HepG2 (cell line): Measurements from ENCODE around the gene PPRC1. TPM values are rescaled to one million over a fixed set of nuclear protein-coding genes. Genes with fewer than 3 reads are reported as not detected.
A peak's percentile ranks its signal among the peaks of the same experiment; 100 is the strongest.

Source experiments
- ATAC-seq: fragments of 200-7000 bp; cut with Tn5 transposase; 3 replicates; pipeline ENCODE4 v1.9.1; 2020; ENCODE audit warnings: mild to moderate bottlenecking, moderate library complexity
- BruUV-seq: library from RNA; stranded (reverse); fragments of 400-500 nt; replicated peaks from 2 replicates; lab custom pipeline; 2021; lab: Mats Ljungman, UMichigan
- CTCF ChIA-PET: fragments of 300-600 bp; formaldehyde crosslinking; extraction: SDS; loops from one replicate; lab custom pipeline; 2021; ENCODE audit warnings: low total read pairs, inconsistent platforms, low intra/inter-chr PET ratio; lab: Yijun Ruan, JAX
- POLR2A ChIA-PET: fragments of 350-600 bp; sonication (Branson Sonifier 250); formaldehyde crosslinking; loops from one replicate; lab custom pipeline; 2020; ENCODE audit warnings: antibody characterized with exemption, inconsistent platforms; lab: Yijun Ruan, JAX
- DNase-seq: peaks from one replicate; pipeline ENCODE4 v3.0.0-alpha.2; 2015; ENCODE audit warnings: low spot score
- FAIRE-seq: peaks from 3 replicates; lab custom pipeline; 2011; peaks lifted over from hg19 to GRCh38; lab: Jason Lieb, UNC
- H2AFZ ChIP-seq: one replicate; pipeline ENCODE4 v1.6.1; 2011; ENCODE audit warnings: low read length, inconsistent platforms
- H3K27ac ChIP-seq: fragments of 300-600 bp; 3 replicates; pipeline ENCODE4 v1.8.0; 2011; ENCODE audit warnings: mixed run types, mild to moderate bottlenecking, mixed read lengths, low read length, inconsistent platforms; ENCODE audit not compliant: insufficient read depth; ENCODE audit errors: extremely low read length
- H3K27me3 ChIP-seq, 2 experiments: fragments of 200-600 bp in 1 of 2; 2 replicates in 1 of 2; 3 replicates in 1 of 2; pipeline versions ENCODE4 v1.6.0 to v1.8.0; 2011; ENCODE audit warnings: low read length in 2 of 2, mild to moderate bottlenecking in 2 of 2, moderate library complexity in 2 of 2, inconsistent platforms in 1 of 2; ENCODE audit not compliant: insufficient read depth in 2 of 2, control insufficient read depth in 1 of 2
- H3K36me3 ChIP-seq, 2 experiments: fragments of 200-600 bp in 1 of 2; replicated peaks in 1 of 2; 2 replicates in 1 of 2; 3 replicates in 1 of 2; pipeline versions ENCODE4 v1.5.1 to v1.8.0; 2011; ENCODE audit warnings: low read length in 2 of 2, inconsistent platforms in 1 of 2; ENCODE audit not compliant: insufficient read depth in 2 of 2, control insufficient read depth in 1 of 2
- H3K4me1 ChIP-seq: 2 replicates; pipeline ENCODE4 v1.5.1; 2012; ENCODE audit warnings: low read length, inconsistent platforms; ENCODE audit not compliant: insufficient read depth
- H3K4me2 ChIP-seq: 2 replicates; pipeline ENCODE4 v1.6.0; 2011; ENCODE audit warnings: low read depth, low read length, inconsistent platforms
- H3K4me3 ChIP-seq, 3 experiments: fragments of 200-600 bp in 1 of 3; sonication (generic), shearing (Covaris generic) in 1 of 3; replicated peaks in 1 of 3; 2 replicates each; pipeline ENCODE4 v1.5.1; 2011 to 2016; ENCODE audit warnings: low read length in 3 of 3, inconsistent platforms in 2 of 3, low read depth in 2 of 3, mild to moderate bottlenecking in 2 of 3, control low read depth in 1 of 3, mixed read lengths in 1 of 3; ENCODE audit not compliant: insufficient read depth in 1 of 3
- H3K79me2 ChIP-seq: one replicate; pipeline ENCODE4 v1.6.1; 2011; ENCODE audit warnings: low read length, inconsistent platforms; ENCODE audit not compliant: insufficient read depth
- H3K9ac ChIP-seq: 2 replicates; pipeline ENCODE4 v1.6.0; 2011; ENCODE audit warnings: mild to moderate bottlenecking, low read depth, low read length, inconsistent platforms; ENCODE audit not compliant: insufficient read depth
- H3K9me3 ChIP-seq: 2 replicates; pipeline ENCODE4 v1.5.1; 2012; ENCODE audit warnings: mild to moderate bottlenecking, low read length
- H4K20me1 ChIP-seq: 2 replicates; pipeline ENCODE4 v1.6.0; 2011; ENCODE audit warnings: inconsistent platforms, mild to moderate bottlenecking, low read length, moderate library complexity; ENCODE audit not compliant: insufficient read depth
- HNRNPLL ChIP-seq: fragments of 200-400 bp; formaldehyde crosslinking; IDR thresholded peaks from 2 replicates; pipeline ENCODE4 v1.6.1; 2017; ENCODE audit warnings: mild to moderate bottlenecking, low read depth, low read length; ENCODE audit not compliant: poor library complexity, severe bottlenecking
- NFYC ChIP-seq: IDR thresholded peaks from 2 replicates; pipeline ENCODE4 v1.6.1; 2016; ENCODE audit warnings: missing genetic modification reagents, missing compliant biosample characterization
- SAP130 ChIP-seq: IDR thresholded peaks from 2 replicates; pipeline ENCODE4 v1.6.1; 2016; ENCODE audit warnings: low read depth
- ZMAT3 ChIP-seq: sonication (generic); formaldehyde crosslinking; conservative IDR thresholded peaks from 2 replicates; pipeline ENCODE4 v1.7.0; 2021; ENCODE audit warnings: missing genetic modification reagents
- WGBS: methylation state at CpG from one replicate; pipeline ENCODE4 v1.1.6; 2017; ENCODE audit warnings: low lambda C conversion rate; 5-methylcytosine and 5-hydroxymethylcytosine counted together
- in situ Hi-C: cut with HindIII; loops from 2 replicates; pipeline ENCODE4 v1.10.0; 2017; ENCODE audit warnings: low pct_unique_long_range_greater_than_20kb; ENCODE audit not compliant: extremely low pct_ligation_motif_present
- intact Hi-C: fragments of 100-400 bp; cut with micrococcal nuclease; formaldehyde crosslinking; loops from one replicate; pipeline ENCODE4 v1.10.0; 2022; ENCODE audit not compliant: unreplicated experiment
- polyA plus RNA-seq, 8 experiments: library from polyadenylated mRNA; depleted of rRNA in 3 of 8; stranded (reverse) in 7 of 8; unstranded in 1 of 8; fragments of >200 nt; fragmentation: Illumina TruSeq in 4 of 8; extraction: Trizol in 4 of 8; gene quantifications; 2 replicates each; pipeline versions ENCODE4 v1.2.1 to v1.2.3, GENCODE V29; 2011 to 2016; ENCODE audit warnings: low read depth in 4 of 8, missing spikeins in 1 of 8, mixed read lengths in 1 of 8; ENCODE audit not compliant: insufficient read depth in 1 of 8
- total RNA-seq, 5 experiments: library from RNA; depleted of rRNA; stranded (reverse); fragments of >200 nt; fragmentation: Illumina TruSeq; extraction: Trizol; gene quantifications; 2 replicates each; pipeline ENCODE4 v1.2.3, GENCODE V29; 2016; ENCODE audit warnings: low read depth in 1 of 5
- TF ChIP-seq, protein P1 (sequence below): sonication (generic); formaldehyde crosslinking; IDR thresholded peaks from 2 replicates; pipeline ENCODE4 v1.4.0; 2020; ENCODE audit warnings: missing genetic modification reagents
- TF ChIP-seq, protein P2 (sequence below): sonication (generic); formaldehyde crosslinking; IDR thresholded peaks from 2 replicates; pipeline ENCODE4 v1.5.0; 2020; ENCODE audit warnings: mild to moderate bottlenecking, low read depth, missing genetic modification reagents, borderline replicate concordance
- TF ChIP-seq, protein P3 (sequence below), 2 experiments: sonication (generic) in 1 of 2; formaldehyde crosslinking in 1 of 2; IDR thresholded peaks; 2 replicates each; pipeline versions ENCODE4 v1.6.1 to v1.9.0; 2014 to 2022; ENCODE audit warnings: antibody characterized with exemption in 1 of 2, borderline replicate concordance in 1 of 2, inconsistent platforms in 1 of 2, low read depth in 1 of 2, missing genetic modification reagents in 1 of 2

The PPRC1 gene
- total and polyA plus RNA-seq, 2 of the 13 experiments (the other 11 are each of a cell fraction or from before 2014, with no cell fraction given): 18.7 to 24.2 TPM

DNA sequence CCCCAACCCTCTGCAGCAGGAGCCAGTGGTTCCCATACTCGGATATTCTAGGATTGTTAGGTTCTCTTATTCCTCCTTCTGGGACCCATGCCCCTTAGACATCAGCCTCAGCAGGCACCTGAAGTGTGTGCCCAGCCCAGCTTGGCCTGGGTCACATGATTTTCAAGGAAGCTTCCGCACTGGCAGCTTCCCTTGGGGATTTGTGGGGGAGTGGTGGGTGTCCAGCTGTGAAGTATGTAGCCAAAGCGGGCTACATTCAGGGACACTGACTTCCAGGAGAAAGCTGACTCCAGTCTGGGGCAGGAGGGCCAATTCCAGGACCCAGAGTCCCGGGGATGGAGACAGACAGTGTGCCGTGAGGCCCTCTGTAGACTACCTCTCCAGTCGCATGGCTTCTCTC lies 14.0 kb upstream of the PPRC1 start:
- FAIRE-seq (no peak), ATAC-seq (no peak)
- in situ Hi-C loops: no loop called here
- CTCF ChIA-PET: no interaction called here
- 80% methylated on average over 2 of the region's 6 CpGs for WGBS
- peak overlapping the region; percentile 51; the same call in 1 of the 2 replicates for H3K9ac ChIP-seq
- peaks cover 69% of the 10 kb centered on the region for H3K4me1 ChIP-seq
- peaks cover 5% of the 10 kb centered on the region for H3K79me2 ChIP-seq
- intact Hi-C loops: loop anchor here (5.0 kb wide), 1 partner anchor 52 kb away; the partner anchor contains the start of gene HPS6
- POLR2A ChIA-PET: interaction anchor here (0.7 to 1.4 kb wide), 5 partner anchors 9 to 63 kb away, joined by 3 to 5 read pairs (median 3); partner anchors contain the start of genes ARMH3 and NOLC1
- H3K9me3 ChIP-seq: no peaks in the 10 kb centered on the region
- no peaks in the 10 kb centered on the region for H3K36me3 ChIP-seq
- BruUV-seq: TSS peak; percentile 35
- peaks cover 0 to 7% of the 10 kb centered on the region in 2 experiments; a peak in 2 of 5 replicates for H3K27me3 ChIP-seq
- no peaks in the 10 kb centered on the region for H4K20me1 ChIP-seq
- TF ChIP-seq HNRNPLL (no peak), SAP130 (CRISPR knock-in tag) (0 out of 2 replicates have a peak, but pooled peaks have one; percentile 6)
- TF ChIP-seq, all 625 proteins: peak for 1
- Histone ChIP-seq H3K27ac (no peak overlapping the region), H2AFZ (no peak overlapping the region), H3K4me3 (peak overlapping the region in 1 of 3 experiments; percentile 84; a peak in 3 of 6 replicates), H3K4me2 (peak overlapping the region; percentile 96)
- no peak for DNase-seq

DNA sequence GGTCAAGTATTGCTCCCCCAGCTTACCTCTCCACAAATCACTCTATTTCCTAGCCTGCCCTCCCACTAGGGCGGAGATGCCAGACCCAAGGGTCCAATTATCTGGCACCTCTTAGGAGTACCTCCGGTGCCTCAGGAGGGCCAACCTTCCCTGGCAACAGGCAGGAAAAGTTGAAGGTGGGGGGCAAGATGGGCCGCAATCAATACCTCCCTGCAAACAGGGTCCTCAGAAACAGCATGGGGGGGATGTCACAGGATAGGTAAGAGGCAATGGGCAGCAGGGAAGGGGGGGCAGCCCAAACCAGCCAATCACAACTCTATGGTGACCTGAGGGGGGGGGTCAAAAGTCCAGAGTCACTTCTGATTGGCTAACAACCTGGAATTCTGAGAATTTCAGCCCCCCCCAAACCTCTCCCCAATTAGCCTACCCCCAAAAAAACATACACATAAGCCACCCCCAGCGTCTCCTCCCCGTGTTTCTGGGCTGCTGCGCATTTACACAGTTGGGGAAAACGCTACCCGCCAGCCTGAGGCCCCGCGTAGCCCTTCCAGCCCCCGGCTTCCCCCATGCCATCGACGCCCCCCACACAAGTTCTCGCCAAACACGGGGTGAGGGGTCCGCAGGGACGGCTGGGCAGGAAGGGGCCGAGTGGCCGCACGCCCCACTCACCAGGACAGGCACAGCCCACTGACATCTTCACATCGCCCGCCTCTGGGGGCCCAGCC lies 13.3 kb upstream of the PPRC1 start:
- intact Hi-C loops: loop anchor here (5.0 kb wide), 1 partner anchor 52 kb away; the partner anchor contains the start of gene HPS6
- H3K27me3 ChIP-seq: peaks cover 0 to 7% of the 10 kb centered on the region in 2 experiments; a peak in 2 of 5 replicates
- peaks cover 69% of the 10 kb centered on the region for H3K4me1 ChIP-seq
- H3K4me3 ChIP-seq: peak overlapping the region; percentile 75 to 84 (median 83)
- in situ Hi-C loops: no loop called here
- ATAC-seq: no peak
- no peak for DNase-seq
- H3K9me3 ChIP-seq: no peaks in the 10 kb centered on the region
- ChIA-PET POLR2A (interaction anchor here (0.7 to 1.2 kb wide), 4 partner anchors 8 to 53 kb away, joined by 3 to 5 read pairs (median 4); partner anchors contain the start of gene NOLC1), CTCF (no interaction called here)
- 2% methylated on average over 11 of the region's 22 CpGs for WGBS
- peak overlapping the region; percentile 96 for H3K4me2 ChIP-seq
- no peaks in the 10 kb centered on the region for H3K79me2 ChIP-seq
- no peak overlapping the region for H2AFZ ChIP-seq
- H3K9ac ChIP-seq: peak overlapping the region; percentile 70
- H4K20me1 ChIP-seq: no peaks in the 10 kb centered on the region
- no TSS peak for BruUV-seq
- no peak for FAIRE-seq
- H3K27ac ChIP-seq: no peak overlapping the region
- no peaks in the 10 kb centered on the region for H3K36me3 ChIP-seq
- TF ChIP-seq ZMAT3 (CRISPR knock-in tag) (no peak), NFYC (peak; percentile 68)
- TF ChIP-seq, protein P1, sequence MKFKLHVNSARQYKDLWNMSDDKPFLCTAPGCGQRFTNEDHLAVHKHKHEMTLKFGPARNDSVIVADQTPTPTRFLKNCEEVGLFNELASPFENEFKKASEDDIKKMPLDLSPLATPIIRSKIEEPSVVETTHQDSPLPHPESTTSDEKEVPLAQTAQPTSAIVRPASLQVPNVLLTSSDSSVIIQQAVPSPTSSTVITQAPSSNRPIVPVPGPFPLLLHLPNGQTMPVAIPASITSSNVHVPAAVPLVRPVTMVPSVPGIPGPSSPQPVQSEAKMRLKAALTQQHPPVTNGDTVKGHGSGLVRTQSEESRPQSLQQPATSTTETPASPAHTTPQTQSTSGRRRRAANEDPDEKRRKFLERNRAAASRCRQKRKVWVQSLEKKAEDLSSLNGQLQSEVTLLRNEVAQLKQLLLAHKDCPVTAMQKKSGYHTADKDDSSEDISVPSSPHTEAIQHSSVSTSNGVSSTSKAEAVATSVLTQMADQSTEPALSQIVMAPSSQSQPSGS: no peak
- TF ChIP-seq, protein P2, sequence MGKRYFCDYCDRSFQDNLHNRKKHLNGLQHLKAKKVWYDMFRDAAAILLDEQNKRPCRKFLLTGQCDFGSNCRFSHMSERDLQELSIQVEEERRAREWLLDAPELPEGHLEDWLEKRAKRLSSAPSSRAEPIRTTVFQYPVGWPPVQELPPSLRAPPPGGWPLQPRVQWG (CRISPR knock-in tag): no peak
- TF ChIP-seq, protein P3, sequence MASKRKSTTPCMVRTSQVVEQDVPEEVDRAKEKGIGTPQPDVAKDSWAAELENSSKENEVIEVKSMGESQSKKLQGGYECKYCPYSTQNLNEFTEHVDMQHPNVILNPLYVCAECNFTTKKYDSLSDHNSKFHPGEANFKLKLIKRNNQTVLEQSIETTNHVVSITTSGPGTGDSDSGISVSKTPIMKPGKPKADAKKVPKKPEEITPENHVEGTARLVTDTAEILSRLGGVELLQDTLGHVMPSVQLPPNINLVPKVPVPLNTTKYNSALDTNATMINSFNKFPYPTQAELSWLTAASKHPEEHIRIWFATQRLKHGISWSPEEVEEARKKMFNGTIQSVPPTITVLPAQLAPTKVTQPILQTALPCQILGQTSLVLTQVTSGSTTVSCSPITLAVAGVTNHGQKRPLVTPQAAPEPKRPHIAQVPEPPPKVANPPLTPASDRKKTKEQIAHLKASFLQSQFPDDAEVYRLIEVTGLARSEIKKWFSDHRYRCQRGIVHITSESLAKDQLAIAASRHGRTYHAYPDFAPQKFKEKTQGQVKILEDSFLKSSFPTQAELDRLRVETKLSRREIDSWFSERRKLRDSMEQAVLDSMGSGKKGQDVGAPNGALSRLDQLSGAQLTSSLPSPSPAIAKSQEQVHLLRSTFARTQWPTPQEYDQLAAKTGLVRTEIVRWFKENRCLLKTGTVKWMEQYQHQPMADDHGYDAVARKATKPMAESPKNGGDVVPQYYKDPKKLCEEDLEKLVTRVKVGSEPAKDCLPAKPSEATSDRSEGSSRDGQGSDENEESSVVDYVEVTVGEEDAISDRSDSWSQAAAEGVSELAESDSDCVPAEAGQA (IDR thresholded peaks at IDR 0.05; ENCODE audit: low read depth): no peak
- TF ChIP-seq, protein P3 (CRISPR knock-in tag; IDR thresholded peaks at IDR 0.05; ENCODE audit: borderline replicate concordance): no peak
